ENCODE data around the gene VEGFA. TPM values are rescaled to one million over a fixed set of nuclear protein-coding genes. Genes with fewer than 3 reads are reported as not detected.

Gene VEGFA
- polyA plus RNA-seq, 1 donor from 2014 or later = 7.3 TPM

GRCh38 chr6:43814111-43814510, 44.1 kb downstream of the VEGFA start:
- H3F3A ChIP-seq (ENCODE audit: insufficient read depth, low read length, poor library complexity, severe bottlenecking) = no peaks in the 10 kb centered on the region
- H3K4me3 ChIP-seq (ENCODE audit: low read length) = no peak overlapping the region
- H3K27me3 ChIP-seq (ENCODE audit: insufficient read depth, low read depth, low read length) = no peaks in the 10 kb centered on the region
- H3K36me3 ChIP-seq (ENCODE audit: insufficient read depth, low read length) = no peaks in the 10 kb centered on the region
- no peaks in the 10 kb centered on the region for H3K9me3 ChIP-seq (ENCODE audit: low read length)
- H3K9me2 ChIP-seq (ENCODE audit: insufficient read depth, low read length) = no peaks in the 10 kb centered on the region
- H4K20me1 ChIP-seq (ENCODE audit: insufficient read depth) = no peaks in the 10 kb centered on the region
- no peaks in the 10 kb centered on the region for H3K79me2 ChIP-seq (replicated peaks; ENCODE audit: insufficient read depth, low read length)
- no peak overlapping the region for H3K4me2 ChIP-seq (ENCODE audit: low read length)
- no peak overlapping the region for H3K27ac ChIP-seq (ENCODE audit: low read length)
- no peak overlapping the region for H3K9ac ChIP-seq (ENCODE audit: low read length)
- TF ChIP-seq SMC3 (conservative IDR thresholded peaks at IDR 0.05; ENCODE audit: poor library complexity) = no peak
- no peak for TF ChIP-seq EZH2 (IDR thresholded peaks at IDR 0.05; ENCODE audit: borderline replicate concordance, insufficient read depth, low read length, poor library complexity, severe bottlenecking)
- TF ChIP-seq, protein P1, sequence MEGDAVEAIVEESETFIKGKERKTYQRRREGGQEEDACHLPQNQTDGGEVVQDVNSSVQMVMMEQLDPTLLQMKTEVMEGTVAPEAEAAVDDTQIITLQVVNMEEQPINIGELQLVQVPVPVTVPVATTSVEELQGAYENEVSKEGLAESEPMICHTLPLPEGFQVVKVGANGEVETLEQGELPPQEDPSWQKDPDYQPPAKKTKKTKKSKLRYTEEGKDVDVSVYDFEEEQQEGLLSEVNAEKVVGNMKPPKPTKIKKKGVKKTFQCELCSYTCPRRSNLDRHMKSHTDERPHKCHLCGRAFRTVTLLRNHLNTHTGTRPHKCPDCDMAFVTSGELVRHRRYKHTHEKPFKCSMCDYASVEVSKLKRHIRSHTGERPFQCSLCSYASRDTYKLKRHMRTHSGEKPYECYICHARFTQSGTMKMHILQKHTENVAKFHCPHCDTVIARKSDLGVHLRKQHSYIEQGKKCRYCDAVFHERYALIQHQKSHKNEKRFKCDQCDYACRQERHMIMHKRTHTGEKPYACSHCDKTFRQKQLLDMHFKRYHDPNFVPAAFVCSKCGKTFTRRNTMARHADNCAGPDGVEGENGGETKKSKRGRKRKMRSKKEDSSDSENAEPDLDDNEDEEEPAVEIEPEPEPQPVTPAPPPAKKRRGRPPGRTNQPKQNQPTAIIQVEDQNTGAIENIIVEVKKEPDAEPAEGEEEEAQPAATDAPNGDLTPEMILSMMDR (IDR thresholded peaks at IDR 0.05; ENCODE audit: poor library complexity, severe bottlenecking) = no peak
- TF ChIP-seq, protein P2, sequence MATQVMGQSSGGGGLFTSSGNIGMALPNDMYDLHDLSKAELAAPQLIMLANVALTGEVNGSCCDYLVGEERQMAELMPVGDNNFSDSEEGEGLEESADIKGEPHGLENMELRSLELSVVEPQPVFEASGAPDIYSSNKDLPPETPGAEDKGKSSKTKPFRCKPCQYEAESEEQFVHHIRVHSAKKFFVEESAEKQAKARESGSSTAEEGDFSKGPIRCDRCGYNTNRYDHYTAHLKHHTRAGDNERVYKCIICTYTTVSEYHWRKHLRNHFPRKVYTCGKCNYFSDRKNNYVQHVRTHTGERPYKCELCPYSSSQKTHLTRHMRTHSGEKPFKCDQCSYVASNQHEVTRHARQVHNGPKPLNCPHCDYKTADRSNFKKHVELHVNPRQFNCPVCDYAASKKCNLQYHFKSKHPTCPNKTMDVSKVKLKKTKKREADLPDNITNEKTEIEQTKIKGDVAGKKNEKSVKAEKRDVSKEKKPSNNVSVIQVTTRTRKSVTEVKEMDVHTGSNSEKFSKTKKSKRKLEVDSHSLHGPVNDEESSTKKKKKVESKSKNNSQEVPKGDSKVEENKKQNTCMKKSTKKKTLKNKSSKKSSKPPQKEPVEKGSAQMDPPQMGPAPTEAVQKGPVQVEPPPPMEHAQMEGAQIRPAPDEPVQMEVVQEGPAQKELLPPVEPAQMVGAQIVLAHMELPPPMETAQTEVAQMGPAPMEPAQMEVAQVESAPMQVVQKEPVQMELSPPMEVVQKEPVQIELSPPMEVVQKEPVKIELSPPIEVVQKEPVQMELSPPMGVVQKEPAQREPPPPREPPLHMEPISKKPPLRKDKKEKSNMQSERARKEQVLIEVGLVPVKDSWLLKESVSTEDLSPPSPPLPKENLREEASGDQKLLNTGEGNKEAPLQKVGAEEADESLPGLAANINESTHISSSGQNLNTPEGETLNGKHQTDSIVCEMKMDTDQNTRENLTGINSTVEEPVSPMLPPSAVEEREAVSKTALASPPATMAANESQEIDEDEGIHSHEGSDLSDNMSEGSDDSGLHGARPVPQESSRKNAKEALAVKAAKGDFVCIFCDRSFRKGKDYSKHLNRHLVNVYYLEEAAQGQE (IDR thresholded peaks at IDR 0.05; ENCODE audit: borderline replicate concordance) = no peak
- TF ChIP-seq TAF1 (IDR thresholded peaks at IDR 0.05; ENCODE audit: low read depth) = no peak
- no peak for TF ChIP-seq EP300 (conservative IDR thresholded peaks at IDR 0.05; ENCODE audit: poor library complexity, severe bottlenecking)
- TF ChIP-seq MXI1 (conservative IDR thresholded peaks at IDR 0.05; ENCODE audit: poor library complexity, severe bottlenecking) = no peak
- no peak overlapping the region for H2AFZ ChIP-seq (ENCODE audit: low read depth, low read length)

DNA sequence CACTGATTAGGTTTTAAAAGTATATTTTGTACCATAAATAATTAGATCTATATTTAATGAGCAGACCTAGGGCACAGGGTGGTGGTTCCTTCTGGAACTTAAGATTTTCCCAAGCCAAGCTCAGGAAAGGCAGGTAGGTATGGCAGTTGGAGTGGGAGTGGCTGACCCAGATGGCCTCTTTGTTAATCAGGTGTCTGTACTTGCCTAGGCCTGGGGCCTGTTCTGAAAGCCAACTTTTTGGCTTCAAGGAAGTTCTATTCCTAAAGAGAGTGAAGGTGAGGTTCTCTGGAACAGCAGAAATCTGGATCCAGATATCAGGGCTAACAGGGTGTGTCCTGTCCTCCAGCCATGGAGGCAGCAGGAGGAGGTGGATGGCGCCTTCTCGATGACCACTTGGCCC, 44.9 kb downstream of the VEGFA start:
- H3K79me2 ChIP-seq (replicated peaks; ENCODE audit: insufficient read depth, low read length) = no peaks in the 10 kb centered on the region
- no peak overlapping the region for H3K4me3 ChIP-seq (ENCODE audit: low read length)
- no peaks in the 10 kb centered on the region for H3K9me2 ChIP-seq (ENCODE audit: insufficient read depth, low read length)
- no peaks in the 10 kb centered on the region for H3K27me3 ChIP-seq (ENCODE audit: insufficient read depth, low read depth, low read length)
- no peak overlapping the region for H3K9ac ChIP-seq (ENCODE audit: low read length)
- no peaks in the 10 kb centered on the region for H3K9me3 ChIP-seq (ENCODE audit: low read length)
- H3K4me2 ChIP-seq (ENCODE audit: low read length) = no peak overlapping the region
- H3F3A ChIP-seq (ENCODE audit: insufficient read depth, low read length, poor library complexity, severe bottlenecking) = no peaks in the 10 kb centered on the region
- TF ChIP-seq, protein P1 (IDR thresholded peaks at IDR 0.05; ENCODE audit: poor library complexity, severe bottlenecking) = no peak
- TF ChIP-seq MXI1 (conservative IDR thresholded peaks at IDR 0.05; ENCODE audit: poor library complexity, severe bottlenecking) = no peak
- no peaks in the 10 kb centered on the region for H4K20me1 ChIP-seq (ENCODE audit: insufficient read depth)
- no peaks in the 10 kb centered on the region for H3K36me3 ChIP-seq (ENCODE audit: insufficient read depth, low read length)
- no peak overlapping the region for H2AFZ ChIP-seq (ENCODE audit: low read depth, low read length)
- H3K27ac ChIP-seq (ENCODE audit: low read length) = no peak overlapping the region

Data from neural cell (in vitro differentiated cells).